Naive thymus-derived CD8-positive, alpha-beta T cell (primary cell): ENCODE data around the gene CEP135. TPM values are rescaled to one million over a fixed set of nuclear protein-coding genes. Genes with fewer than 3 reads are reported as not detected.
A peak's percentile ranks its signal among the peaks of the same experiment; 100 is the strongest.
"Not testable (repeated sequence)": the region's sequence is repeated elsewhere in the genome, so short reads cannot be mapped to it uniquely, and the experiment has no call there.

Experiments
- ATAC-seq, 2 donors: fragments of 150-1000 bp; cut with Tn5 transposase in 1 of 2; sonication (Bioruptor Pico), chemical (Tn5 transposase) in 1 of 2; 1 replicate in 1 of 2; 2 replicates in 1 of 2; pipeline ENCODE4 v1.10.0; 2021; ENCODE audit warnings: mild to moderate bottlenecking in 2 of 2, moderate library complexity in 2 of 2
- POLR2A ChIA-PET: fragments of 350-600 bp; sonication (Branson Sonifier 250); formaldehyde crosslinking; loops from one replicate; lab custom pipeline; 2021; ENCODE audit warnings: antibody characterized with exemption; lab: Charles Lee
- DNase-seq, 10 donors: peaks; one replicate each; pipeline versions ENCODE4 v3.0.0 to v3.0.0-alpha.2; 2020 to 2022
- H3K27ac Mint-ChIP-seq, 10 donors: one replicate each; pipeline ENCODE4 v1.8.0; 2020 to 2022; ENCODE audit warnings: mild to moderate bottlenecking in 10 of 10, mixed read lengths in 10 of 10, moderate library complexity in 4 of 10, inconsistent platforms in 1 of 10
- H3K27me3 Mint-ChIP-seq, 5 donors: one replicate each; pipeline ENCODE4 v1.8.0; 2021 to 2022; ENCODE audit warnings: mixed read lengths in 5 of 5
- H3K36me3 Mint-ChIP-seq, 3 donors: one replicate each; pipeline ENCODE4 v1.8.0; 2020 to 2022; ENCODE audit warnings: mixed read lengths in 3 of 3, mild to moderate bottlenecking in 2 of 3, inconsistent platforms in 1 of 3
- H3K4me1 Mint-ChIP-seq, 4 donors: one replicate each; pipeline ENCODE4 v1.8.0; 2021 to 2022; ENCODE audit warnings: mixed read lengths in 4 of 4
- H3K4me3 Mint-ChIP-seq, 10 donors: one replicate each; pipeline ENCODE4 v1.8.0; 2020 to 2022; ENCODE audit warnings: mild to moderate bottlenecking in 10 of 10, mixed read lengths in 10 of 10, moderate library complexity in 6 of 10, inconsistent platforms in 1 of 10
- H3K9me3 Mint-ChIP-seq, 9 donors: one replicate each; pipeline ENCODE4 v1.8.0; 2020 to 2022; ENCODE audit warnings: mixed read lengths in 9 of 9, mild to moderate bottlenecking in 3 of 9, inconsistent platforms in 1 of 9, moderate library complexity in 1 of 9
- polyA plus RNA-seq, 3 donors: library from polyadenylated mRNA; unstranded; fragments of 300-500 nt; fragmentation: Illumina TruSeq; gene quantifications; one replicate each; pipeline ENCODE4 v1.2.3, GENCODE V29; 2021
- total RNA-seq, 8 experiments: library from RNA in 2 of 8; stranded (reverse) in 2 of 8; gene quantifications; one replicate each; pipeline ENCODE4 v1.2.3 and lab custom pipeline; 2021 to 2026

CEP135 gene
- total and polyA plus RNA-seq, 5 experiments from 2014 or later: 7.9 to 31.5 (median 13.8) TPM

DNA sequence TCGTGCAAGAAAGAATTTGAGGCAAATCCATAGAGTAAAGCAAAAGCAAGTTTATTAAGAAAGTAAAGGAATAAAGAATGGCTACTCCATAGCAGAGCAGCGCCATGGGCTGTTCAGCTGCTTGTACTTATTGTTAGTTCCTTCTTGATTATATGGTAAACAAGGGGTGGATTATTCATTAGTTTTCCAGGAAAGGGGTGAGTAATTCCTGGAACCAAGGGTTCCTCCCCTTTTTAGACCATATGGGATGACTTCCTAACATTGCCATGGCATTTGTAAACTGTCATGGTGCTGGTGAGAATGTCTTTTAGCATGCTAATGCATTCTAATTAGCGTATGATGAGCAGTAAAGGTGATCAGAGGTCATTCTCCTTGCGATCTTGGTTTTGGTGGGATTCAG, 23.5 kb upstream of the CEP135 start:
- Mint-ChIP-seq H3K4me1 (no peaks in the 10 kb centered on the region), H3K36me3 (peaks cover 0 to 8% (median 0%) of the 10 kb centered on the region in 3 donors), H3K27ac (no peak overlapping the region), H3K27me3 (no peaks in the 10 kb centered on the region), H3K4me3 (no peak overlapping the region), H3K9me3 (peaks cover 0 to 12% (median 0%) of the 10 kb centered on the region in 9 donors)
- ATAC-seq: no peak
- POLR2A ChIA-PET: no interaction called here
- no peak for DNase-seq

DNA sequence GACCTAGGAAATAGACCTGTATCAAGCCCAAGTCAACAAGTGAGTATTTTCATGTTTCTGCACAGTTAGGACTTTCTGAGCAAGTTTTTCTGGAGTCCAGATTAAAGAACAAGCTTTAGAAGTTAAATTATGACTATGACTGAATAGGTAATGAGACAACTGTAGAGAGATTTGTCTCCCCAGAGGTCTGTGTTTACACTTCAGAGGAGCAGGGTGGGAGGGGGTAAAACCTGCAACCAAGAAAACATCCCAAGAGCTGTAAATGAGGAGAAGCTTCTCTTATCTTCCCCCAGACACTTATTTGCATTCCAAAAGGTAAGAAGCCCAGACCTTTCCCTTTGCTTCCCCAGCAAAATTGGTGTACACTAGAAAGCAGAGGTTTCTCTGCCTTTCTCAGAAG, 22.1 kb upstream of the CEP135 start:
- H3K4me1 Mint-ChIP-seq: peaks cover 3 to 7% (median 6%) of the 10 kb centered on the region in 4 donors
- H3K9me3 Mint-ChIP-seq: peaks cover 0 to 21% (median 0%) of the 10 kb centered on the region in 9 donors
- H3K27me3 Mint-ChIP-seq: no peaks in the 10 kb centered on the region
- POLR2A ChIA-PET: no interaction called here
- H3K36me3 Mint-ChIP-seq: peaks cover 0 to 8% (median 0%) of the 10 kb centered on the region in 3 donors
- ATAC-seq (no peak), DNase-seq (no peak)
- H3K27ac Mint-ChIP-seq: peak overlapping the region in 1 of 10 donors; percentile 7
- H3K4me3 Mint-ChIP-seq: no peak overlapping the region

DNA sequence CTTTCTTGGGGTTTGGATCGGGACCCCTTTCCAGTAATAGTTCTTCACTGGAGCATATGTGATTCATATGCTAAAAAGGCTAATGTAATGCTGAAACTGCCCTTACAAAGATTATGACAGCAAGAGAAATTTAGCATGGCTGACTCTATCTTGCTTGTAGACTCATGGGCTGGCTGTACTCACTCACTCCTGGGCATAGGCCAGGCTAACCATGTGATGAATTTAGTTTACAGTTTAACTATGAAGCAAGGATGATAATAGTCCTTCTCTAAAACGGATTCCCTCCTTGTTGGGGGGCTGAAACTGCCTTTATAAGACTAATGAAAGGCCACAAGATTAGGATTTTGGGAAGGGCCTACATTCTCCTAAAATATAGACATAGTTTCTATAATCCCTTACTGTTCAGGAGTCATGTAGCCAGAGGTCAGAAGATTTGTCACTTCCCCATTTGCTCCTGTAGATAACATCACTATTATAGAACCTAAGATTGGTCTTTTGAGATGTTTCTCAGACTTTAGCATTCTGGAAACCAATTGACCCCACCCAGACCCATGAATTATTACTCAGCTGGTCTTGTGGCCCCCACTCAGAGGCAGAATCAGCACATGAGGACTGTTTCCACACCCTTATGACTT, 20.8 kb upstream of the CEP135 start:
- Mint-ChIP-seq H3K4me1 (peaks cover 3 to 7% (median 6%) of the 10 kb centered on the region in 4 donors), H3K4me3 (no peak overlapping the region), H3K27me3 (no peaks in the 10 kb centered on the region), H3K36me3 (peaks cover 0 to 8% (median 0%) of the 10 kb centered on the region in 3 donors), H3K27ac (no peak overlapping the region), H3K9me3 (peaks cover 0 to 22% (median 2%) of the 10 kb centered on the region in 9 donors)
- POLR2A ChIA-PET: no interaction called here
- ATAC-seq (no peak), DNase-seq (no peak)

DNA sequence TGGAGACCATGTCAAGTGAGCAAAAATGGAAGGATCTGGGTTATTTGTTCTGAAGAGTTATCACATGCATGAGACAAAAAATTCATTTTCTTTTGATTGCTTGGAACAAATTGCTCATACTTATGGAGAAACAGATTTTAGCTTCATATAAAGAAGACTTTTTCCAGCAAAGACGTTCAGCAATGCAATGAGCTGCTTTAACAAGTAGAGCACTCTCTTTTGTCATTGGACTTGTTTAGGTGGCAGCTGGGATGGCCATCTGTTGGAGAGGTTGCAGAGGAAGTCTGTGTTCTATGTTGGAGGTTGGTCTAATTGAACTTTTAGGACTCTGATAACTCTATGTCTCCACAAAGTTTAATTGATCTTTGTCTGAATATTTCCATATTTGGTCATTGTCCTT, 19.9 kb upstream of the CEP135 start:
- POLR2A ChIA-PET: no interaction called here
- ATAC-seq (no peak), DNase-seq (no peak)
- Mint-ChIP-seq H3K27ac (no peak overlapping the region), H3K4me3 (no peak overlapping the region), H3K27me3 (no peaks in the 10 kb centered on the region), H3K4me1 (peaks cover 3 to 7% (median 6%) of the 10 kb centered on the region in 4 donors), H3K9me3 (peaks cover 0 to 27% (median 3%) of the 10 kb centered on the region in 9 donors), H3K36me3 (peaks cover 0 to 8% (median 0%) of the 10 kb centered on the region in 3 donors)

DNA sequence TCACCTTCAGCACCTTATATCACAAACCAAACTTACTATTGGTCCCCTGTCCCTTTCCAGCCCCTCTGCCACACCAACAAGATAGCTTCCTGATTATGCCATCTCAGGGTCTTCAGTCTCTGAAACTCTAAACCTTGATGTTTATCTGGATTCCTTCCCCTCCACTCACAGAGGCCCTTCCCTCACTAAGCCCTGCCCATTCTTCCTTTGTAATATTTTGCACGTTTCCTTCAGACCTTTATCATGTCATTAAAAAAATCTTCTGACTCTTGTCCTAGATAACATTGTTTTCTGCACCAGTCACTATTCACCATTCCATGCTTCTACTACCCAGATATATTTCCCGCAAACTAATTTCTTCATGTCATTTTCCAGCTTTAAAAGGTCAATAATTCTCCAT, 17.7 kb upstream of the CEP135 start:
- ATAC-seq (no peak), DNase-seq (no peak)
- POLR2A ChIA-PET: no interaction called here
- H3K4me1 Mint-ChIP-seq: peaks cover 3 to 7% (median 6%) of the 10 kb centered on the region in 4 donors
- peaks cover 3 to 49% (median 11%) of the 10 kb centered on the region in 9 donors for H3K9me3 Mint-ChIP-seq
- H3K27ac Mint-ChIP-seq: peak overlapping the region in 1 of 10 donors; percentile 4
- H3K27me3 Mint-ChIP-seq: no peaks in the 10 kb centered on the region
- no peak overlapping the region for H3K4me3 Mint-ChIP-seq
- H3K36me3 Mint-ChIP-seq: peaks cover 0 to 19% (median 9%) of the 10 kb centered on the region in 3 donors

DNA sequence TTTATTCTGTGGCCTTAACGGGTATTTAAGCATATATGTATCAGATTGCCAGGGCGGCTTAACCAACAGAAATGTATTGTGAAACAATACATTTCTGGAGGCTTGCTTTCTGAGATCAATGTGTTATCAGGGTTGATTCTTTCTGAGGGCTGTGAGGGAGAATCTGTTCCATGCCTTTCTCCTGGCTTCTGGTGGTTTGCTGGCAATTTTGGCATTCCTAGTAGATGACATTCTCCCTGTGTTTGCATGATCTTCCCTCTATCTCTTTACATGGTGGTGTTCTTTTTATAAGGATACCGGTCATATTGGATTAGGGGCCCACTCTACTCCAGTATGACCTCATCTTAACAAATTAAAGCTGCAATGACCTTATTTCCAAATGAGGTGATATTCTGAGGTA, 16.9 kb upstream of the CEP135 start:
- no peak for ATAC-seq
- Mint-ChIP-seq H3K4me1 (peaks cover 3 to 7% (median 6%) of the 10 kb centered on the region in 4 donors), H3K27me3 (no peaks in the 10 kb centered on the region), H3K9me3 (peaks cover 5 to 57% (median 17%) of the 10 kb centered on the region in 9 donors), H3K4me3 (no peak overlapping the region), H3K27ac (no peak overlapping the region), H3K36me3 (peaks cover 0 to 27% (median 17%) of the 10 kb centered on the region in 3 donors)
- no peak for DNase-seq
- POLR2A ChIA-PET: no interaction called here

DNA sequence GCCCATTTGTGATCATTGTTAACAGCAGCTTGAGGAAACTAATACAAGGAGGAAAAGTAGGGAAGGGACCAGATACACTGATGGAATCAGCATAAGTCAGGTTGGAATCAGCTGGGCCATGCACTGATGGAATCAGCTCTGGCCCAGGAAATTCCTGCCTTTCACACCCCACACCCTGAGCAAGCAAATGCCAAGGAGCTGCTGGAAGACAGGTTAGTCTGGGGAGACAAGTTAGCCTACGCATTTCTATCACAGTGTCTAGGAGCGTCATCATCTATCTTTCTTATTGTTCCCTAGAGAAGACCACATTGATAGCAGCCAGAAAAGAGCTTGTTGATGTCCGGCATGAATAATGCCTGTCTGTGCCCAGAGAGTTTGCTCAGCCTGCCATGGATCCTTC, 16.2 kb upstream of the CEP135 start:
- no peak overlapping the region for H3K4me3 Mint-ChIP-seq
- no peak for ATAC-seq
- H3K9me3 Mint-ChIP-seq: peaks cover 6 to 64% (median 19%) of the 10 kb centered on the region in 9 donors
- peaks cover 3 to 7% (median 6%) of the 10 kb centered on the region in 4 donors for H3K4me1 Mint-ChIP-seq
- no peak overlapping the region for H3K27ac Mint-ChIP-seq
- H3K36me3 Mint-ChIP-seq: peaks cover 3 to 30% (median 23%) of the 10 kb centered on the region in 3 donors
- H3K27me3 Mint-ChIP-seq: no peaks in the 10 kb centered on the region
- POLR2A ChIA-PET: interaction anchor here (0.9 kb wide), 1 partner anchor 16 kb away, joined by 3 read pairs; the partner anchor contains the start of gene CEP135
- no peak for DNase-seq

DNA sequence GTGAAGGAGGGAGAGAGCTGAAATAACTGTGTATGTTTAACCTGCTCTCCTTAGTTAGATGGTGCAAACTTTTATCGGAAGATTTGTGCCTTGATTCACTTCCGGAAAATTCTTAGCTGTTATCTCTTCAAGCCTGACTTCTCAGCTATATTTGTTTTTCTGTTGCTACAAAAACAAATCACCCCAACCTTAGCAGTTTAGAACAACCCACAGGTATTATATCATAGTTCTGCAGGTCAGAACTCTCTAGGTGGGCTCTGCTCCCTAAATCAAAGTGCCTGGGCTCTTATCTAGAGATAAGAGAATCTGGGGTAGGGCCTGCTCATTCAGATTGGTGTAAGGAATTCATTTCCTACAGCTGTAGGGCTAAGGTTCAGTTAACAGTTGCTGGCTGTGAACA, 15.1 kb upstream of the CEP135 start:
- Mint-ChIP-seq H3K36me3 (peaks cover 13 to 33% (median 33%) of the 10 kb centered on the region in 3 donors), H3K27me3 (no peaks in the 10 kb centered on the region), H3K4me3 (no peak overlapping the region), H3K27ac (no peak overlapping the region), H3K9me3 (peaks cover 14 to 66% (median 29%) of the 10 kb centered on the region in 9 donors), H3K4me1 (peaks cover 3 to 10% (median 6%) of the 10 kb centered on the region in 4 donors)
- no peak for DNase-seq
- no peak for ATAC-seq
- POLR2A ChIA-PET: no interaction called here

DNA sequence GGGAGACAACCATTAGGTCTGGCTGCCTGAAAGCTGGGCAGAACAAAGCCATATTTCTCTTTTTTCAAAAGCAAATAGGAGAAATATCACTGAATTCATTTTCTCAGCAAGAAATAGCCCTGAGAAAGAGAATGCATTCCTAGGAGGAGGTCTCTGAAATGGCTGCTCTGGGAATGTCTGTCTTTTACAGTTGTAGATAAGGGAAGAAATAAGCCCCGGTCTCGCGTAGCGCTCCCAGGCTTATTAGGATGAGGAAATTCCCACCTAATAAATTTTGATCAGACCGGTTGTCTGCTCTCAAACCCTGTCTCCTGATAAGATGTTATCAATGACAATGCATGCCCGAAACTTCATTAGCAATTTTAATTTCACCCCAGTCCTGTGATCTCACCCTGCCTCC, 12.8 kb upstream of the CEP135 start:
- POLR2A ChIA-PET: interaction anchor here (1.0 kb wide), 1 partner anchor 82 kb away, joined by 3 read pairs; no protein-coding TSS in a partner anchor
- not testable (repeated sequence) for ATAC-seq, DNase-seq, H3K27me3 Mint-ChIP-seq, H3K27ac Mint-ChIP-seq, H3K4me3 Mint-ChIP-seq
- Mint-ChIP-seq H3K9me3 (peaks cover 21 to 84% (median 42%) of the 10 kb centered on the region in 9 donors), H3K4me1 (peaks cover 3 to 11% (median 5%) of the 10 kb centered on the region in 4 donors), H3K36me3 (peaks cover 27 to 54% (median 49%) of the 10 kb centered on the region in 3 donors)

DNA sequence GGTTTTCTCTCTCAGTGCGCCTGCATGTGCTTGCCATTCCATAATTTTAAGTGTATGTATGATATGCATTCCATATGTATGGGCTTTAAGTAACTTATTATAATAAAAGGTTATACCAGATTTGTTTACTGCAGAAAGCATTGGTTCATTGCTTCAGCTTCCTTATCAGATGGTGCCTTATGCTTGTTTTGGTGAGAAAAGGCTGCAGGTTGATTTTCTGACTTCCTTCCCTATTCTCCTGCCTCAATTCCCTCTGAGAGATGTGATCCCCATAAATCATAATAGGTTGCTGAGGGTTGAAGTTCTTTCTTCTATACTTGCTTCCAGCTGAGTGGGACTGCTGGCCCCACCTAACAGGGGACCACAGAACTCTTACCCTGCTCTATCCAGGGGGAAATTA, 10.3 kb upstream of the CEP135 start:
- ATAC-seq: no peak
- no peak for DNase-seq
- Mint-ChIP-seq H3K27me3 (no peaks in the 10 kb centered on the region), H3K36me3 (peaks cover 27 to 54% (median 49%) of the 10 kb centered on the region in 3 donors), H3K27ac (no peak overlapping the region), H3K4me1 (peaks cover 0 to 6% (median 0%) of the 10 kb centered on the region in 4 donors), H3K4me3 (no peak overlapping the region), H3K9me3 (peaks cover 21 to 84% (median 42%) of the 10 kb centered on the region in 9 donors)
- POLR2A ChIA-PET: no interaction called here

DNA sequence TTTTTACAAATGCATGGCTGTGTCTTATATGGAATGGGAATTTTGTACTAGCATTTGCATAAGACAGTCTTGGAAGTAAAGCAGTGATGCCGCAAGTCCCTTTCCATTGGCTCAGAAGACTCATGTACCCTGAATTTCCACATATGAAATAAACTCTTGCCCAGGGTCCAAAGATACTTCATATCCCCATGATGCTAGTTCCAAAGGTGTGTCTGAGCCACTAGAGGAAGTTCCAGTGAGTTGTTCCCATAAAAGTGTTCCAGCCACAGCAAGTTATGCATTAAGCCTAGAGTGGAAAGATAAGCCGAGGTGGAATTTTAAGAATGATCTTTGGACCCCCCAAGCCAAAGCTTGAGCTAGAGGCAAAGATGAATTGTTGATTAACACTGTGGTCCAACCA, 9.3 kb upstream of the CEP135 start:
- Mint-ChIP-seq H3K27me3 (no peaks in the 10 kb centered on the region), H3K4me3 (no peak overlapping the region), H3K36me3 (peaks cover 27 to 51% (median 50%) of the 10 kb centered on the region in 3 donors), H3K27ac (no peak overlapping the region), H3K4me1 (peaks cover 0 to 6% (median 0%) of the 10 kb centered on the region in 4 donors), H3K9me3 (peaks cover 18 to 75% (median 42%) of the 10 kb centered on the region in 9 donors)
- POLR2A ChIA-PET: no interaction called here
- ATAC-seq: no peak
- no peak for DNase-seq

DNA sequence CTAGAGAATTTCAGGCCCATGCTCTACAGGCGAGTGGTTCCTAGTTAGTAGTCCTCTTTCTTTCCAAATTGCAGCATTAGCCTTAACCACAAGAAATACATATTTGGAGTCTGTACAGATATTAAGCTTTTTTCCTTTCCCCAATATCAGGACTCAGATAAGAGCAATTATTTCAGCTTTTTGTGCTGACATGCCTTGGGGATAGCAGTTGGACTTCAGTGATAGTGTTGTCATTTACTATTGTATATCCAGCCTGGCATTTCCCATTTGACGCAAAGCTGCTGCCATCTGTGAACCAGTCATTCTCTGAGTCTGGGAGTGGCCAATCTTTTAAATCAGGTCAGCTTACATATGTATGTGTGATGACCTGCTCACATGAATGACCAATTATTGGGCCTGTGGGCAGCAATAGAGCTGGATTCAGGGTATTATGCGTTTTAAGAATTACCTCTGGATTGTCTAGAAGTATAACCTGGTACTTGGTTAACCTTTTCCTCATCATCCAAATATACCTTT, 6.8 kb upstream of the CEP135 start:
- Mint-ChIP-seq H3K4me1 (peaks cover 0 to 20% (median 6%) of the 10 kb centered on the region in 4 donors), H3K4me3 (no peak overlapping the region), H3K9me3 (peaks cover 11 to 56% (median 27%) of the 10 kb centered on the region in 9 donors), H3K27me3 (no peaks in the 10 kb centered on the region), H3K36me3 (peaks cover 27 to 40% (median 36%) of the 10 kb centered on the region in 3 donors), H3K27ac (no peak overlapping the region)
- POLR2A ChIA-PET: interaction anchor here (0.6 kb wide), 1 partner anchor 53 kb away, joined by 3 read pairs; no protein-coding TSS in a partner anchor
- ATAC-seq: no peak
- DNase-seq: no peak
